NCI-H2029 (cell line): ENCODE results near the gene GSTA3.
"Not testable (repeated sequence)": the region's sequence is repeated elsewhere in the genome, so short reads cannot be mapped to it uniquely, and the experiment has no call there.

Experiments used
- DNase-seq: peaks from one replicate; lab custom pipeline; 2025; lab: John Stamatoyannopoulos, UW

The GSTA3 gene

DNA sequence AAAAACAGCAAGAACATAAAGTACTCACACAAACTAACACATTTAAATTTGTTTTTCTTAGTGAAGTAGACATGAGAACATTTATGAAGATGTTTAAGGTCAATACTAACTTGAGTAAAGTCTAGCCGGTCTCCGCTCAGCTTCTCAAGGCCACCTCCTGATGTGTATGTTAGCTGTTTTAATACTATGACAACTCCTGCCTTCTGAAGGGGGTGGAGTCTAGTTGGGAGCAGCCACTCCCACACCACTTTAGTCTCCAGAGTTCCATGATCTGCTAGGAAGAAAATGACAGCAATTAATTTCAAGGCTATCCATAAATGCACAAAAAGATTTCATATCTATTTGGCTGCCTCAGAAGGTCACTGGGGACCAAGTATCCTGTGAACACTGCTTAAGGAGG, at the start of gene GSTA3:
Gene GSTA3 (minus strand): TSS at position 168 of the 400 bp plus-strand sequence. CDS start 3,864 bp downstream, outside the sequence.
- DNase-seq: no peak

DNA sequence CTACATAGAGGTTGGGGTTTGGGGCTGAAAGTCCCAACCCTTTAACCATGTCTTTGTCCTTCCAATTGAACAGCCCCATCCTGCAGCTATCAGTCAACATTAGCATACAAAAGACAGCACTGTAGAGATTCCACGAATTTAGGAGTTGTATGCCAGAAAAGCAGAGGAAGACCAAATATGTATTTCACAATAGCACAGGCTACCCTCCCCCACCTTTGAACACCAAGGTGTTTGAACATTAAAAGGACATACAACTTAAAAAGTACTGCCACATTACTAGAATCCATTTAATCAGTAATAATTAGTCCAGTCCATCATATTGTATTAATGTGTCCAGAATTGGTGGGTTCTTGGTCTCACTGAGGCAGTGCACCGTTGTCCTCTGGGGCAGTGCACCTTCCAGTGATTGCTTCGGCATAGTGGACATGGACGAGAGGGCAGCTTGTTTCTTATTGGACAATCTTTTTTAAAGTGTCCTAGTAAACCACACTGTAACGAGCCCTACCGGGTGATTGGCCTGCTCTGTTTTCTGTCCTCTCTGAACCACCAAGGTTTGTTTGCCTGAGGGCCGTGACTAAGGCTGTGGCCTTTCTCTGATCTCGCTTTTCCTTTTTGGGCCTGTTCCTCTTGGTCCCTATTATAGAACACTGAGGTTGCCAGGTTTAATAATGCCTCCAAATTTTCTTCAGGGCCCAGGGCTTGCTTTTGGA, 49.2 kb upstream of the GSTA3 start:
- no peak for DNase-seq

DNA sequence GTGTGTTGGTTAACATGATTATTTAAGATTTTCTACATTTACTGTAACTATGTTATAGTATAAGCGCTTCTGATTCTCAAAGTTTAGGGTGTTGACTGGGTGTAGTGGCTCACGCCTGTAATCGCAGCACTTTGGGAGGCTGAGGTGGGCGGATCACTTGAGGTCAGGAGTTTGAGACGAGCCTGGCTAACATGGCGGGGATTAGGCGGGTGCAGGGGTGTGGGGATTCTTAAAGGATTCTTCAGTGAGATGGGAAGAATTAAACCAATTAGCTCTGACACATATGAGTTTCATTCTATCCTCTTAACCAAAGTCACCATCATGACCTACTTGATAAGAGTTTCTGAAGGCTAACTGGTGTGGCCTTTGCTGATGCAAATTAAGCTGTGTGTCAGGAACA, 46.4 kb upstream of the GSTA3 start:
- no peak for DNase-seq

GRCh38 chr6:52953911-52954839, 44.7 kb upstream of the GSTA3 start:
- DNase-seq: no peak

DNA sequence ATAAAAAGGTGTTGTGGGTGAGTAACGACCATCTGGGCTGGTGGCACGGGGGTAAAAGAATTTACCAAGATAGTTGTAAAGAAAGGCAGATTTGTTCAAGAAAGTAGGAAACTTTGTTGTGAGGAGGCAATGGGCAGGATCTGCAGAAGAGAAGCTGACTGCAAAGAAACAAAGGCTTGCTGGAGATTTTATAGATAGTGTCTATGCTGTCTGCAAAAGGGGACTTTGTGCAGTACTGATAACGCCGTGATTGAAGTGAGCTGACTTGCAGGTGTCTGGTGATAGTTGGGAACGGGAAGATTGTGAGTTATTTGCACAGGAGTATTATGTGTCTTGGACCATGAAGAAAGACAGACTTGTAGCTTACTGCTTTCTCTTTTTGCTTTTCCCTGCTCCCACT, 36.8 kb upstream of the GSTA3 start:
- DNase-seq: no peak

DNA sequence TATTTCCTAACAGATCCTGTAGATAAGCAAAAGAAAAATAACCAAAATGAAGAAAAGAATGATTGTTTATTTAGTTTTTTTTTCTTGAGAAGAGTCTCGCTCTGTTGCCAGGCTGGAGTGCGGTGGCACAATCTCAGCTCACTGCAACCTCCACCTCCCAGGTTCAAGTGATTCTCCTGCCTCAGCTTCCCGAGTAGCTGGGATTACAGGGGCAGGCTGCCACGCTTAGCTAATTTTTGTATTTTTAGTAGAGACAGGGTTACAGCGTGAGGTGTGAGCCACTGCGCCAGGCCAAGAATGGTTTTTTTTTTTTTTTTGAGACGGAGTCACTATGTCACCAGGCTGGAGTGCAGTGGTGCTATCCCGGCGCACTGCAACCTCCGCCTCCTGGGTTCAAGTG, 33.3 kb upstream of the GSTA3 start:
- not testable (repeated sequence) for DNase-seq

DNA sequence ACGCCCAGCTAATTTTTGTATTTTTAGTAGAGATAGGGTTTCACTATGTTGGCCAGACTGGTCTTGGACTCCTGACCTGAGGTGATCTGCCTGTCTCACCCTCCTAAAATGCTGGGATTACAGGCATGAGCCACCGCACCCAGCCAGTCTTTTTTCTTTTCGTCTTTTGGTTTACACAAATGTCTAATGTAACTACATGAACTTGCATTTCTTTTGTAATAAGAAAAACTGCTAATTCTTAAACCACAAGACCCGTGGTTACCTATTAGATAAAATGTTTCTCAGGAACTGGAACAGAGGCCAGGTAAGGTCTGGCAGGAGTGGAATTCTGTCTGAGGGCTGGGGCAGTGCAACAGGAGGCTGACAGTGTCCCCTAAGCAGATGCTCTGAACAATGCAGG, 32.7 kb upstream of the GSTA3 start:
- DNase-seq: no peak

- DNase-seq: no peak
These were observed 28.4 kb upstream of the GSTA3 start for GRCh38 chr6:52937908-52938307.

- DNase-seq: no peak
These were observed 24.3 kb upstream of the GSTA3 start for GRCh38 chr6:52933778-52934177.

DNA sequence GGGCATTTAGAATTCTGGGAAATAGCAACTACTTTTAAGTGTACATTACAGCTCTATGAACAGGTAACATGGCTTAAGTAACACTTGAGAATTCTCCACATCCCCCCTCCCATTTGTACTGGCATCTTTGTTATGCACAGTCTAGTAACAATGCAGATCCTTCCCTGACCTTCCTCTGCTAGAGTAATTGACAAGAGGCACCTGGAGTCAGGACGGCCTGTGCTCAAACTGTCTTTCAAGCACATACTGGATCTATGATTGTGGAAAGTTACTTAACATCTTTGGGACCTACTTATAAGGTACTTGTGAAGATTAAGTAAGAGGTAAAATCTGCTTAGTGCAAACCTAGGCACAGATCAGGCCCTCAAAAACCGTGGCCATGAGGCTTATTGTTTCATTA, 21.9 kb upstream of the GSTA3 start:
- no peak for DNase-seq

DNA sequence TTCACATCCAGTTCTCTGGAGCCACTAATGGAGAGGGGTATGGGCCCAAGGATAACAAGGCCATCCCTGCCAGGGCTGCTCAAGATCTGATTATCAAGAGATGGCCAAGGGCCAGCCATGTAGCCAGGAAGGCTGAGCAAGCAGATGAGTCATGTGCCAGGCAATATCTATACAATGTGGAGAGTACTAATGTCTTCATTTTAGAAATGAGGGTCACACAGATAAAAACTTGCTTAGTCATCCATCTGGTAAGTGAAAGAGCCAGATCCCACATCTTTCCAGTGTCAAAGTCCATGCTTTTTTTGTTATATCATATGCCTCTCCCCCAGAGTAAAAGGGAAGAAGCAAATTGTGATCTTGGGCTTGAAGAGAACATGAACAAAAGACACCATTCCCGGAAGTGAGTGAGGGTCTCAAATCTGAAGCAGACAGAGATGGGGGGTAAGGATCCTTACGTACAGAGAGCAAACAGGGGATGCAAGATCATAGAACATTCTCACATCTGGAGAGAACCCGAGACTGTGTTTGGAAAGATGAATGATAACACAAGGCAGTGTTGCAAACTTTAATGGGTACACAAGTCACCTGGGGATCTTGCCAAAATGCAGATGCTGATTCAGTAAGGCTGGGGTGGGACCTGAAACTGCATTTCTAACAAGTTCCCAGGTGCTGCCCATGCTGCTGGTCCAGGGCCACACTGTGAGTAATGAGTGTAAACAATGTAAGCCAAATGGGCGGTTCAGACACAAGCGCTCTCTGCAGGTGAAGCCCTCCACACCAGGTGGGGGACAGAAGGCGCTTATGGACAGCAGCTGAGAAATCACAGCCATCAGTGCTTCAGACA, 20.0 kb upstream of the GSTA3 start:
- peak; percentile 48 for DNase-seq

DNA sequence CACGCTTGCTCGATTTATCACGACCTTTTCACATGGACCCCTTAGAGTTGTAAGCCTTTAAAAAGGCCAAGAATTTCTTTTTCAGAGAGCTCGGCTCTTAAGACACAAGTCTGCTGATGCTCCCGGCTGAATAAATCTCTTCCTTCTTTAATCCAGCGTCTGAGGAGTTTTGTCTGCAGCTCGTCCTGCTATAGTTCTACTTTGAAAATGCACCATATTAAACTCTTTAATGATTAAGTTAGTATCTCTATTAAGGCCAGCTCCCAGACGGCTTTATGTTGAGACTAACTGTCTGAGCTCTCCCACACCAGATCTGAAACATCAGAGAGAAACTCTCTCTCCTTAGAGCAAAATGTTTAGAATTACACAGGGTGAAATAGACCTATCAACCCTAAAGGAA, 18.0 kb upstream of the GSTA3 start:
- no peak for DNase-seq

GRCh38 chr6:52925919-52926792, 16.7 kb upstream of the GSTA3 start:
- no peak for DNase-seq

- no peak for DNase-seq
These were observed 15.5 kb upstream of the GSTA3 start for GRCh38 chr6:52925042-52925441.

DNA sequence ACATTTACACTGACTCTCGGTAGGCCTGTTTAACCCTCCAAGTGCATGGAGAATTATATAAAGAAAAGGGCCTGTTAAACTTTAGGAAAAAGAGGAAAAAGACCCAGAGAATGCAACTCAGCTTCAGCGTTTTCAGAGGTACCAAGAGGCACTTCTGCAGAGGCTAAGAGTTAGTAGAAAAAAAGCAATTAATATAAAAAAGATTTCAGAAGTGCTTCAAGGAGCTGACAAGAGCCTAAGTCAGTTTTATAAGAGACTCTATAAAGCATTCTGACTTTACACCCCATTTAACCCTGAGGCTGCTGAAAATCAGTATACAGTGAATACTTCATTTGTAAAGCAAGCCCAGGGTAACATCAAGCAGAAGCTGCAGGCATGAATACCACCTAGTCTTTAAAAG, 14.2 kb upstream of the GSTA3 start:
- DNase-seq: not testable (repeated sequence)

DNA sequence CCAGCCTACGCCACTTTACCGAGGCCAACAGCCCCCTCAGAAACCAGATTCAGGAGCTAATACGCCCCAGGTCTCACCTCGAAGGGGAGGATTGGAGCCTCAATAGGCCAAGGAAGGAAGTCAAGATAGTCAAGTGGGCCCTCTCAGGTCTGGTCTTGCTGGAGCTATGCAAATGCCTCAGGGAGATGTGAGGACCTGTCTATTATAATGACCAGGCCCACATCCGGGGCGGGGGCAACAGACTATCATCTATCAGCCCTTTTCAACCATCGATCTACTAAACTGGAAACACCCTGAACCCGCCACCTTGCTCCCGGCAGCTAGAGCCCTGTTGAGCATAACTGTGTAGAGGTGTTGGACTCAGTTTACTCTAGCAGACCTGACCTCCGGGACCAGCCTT, 12.7 kb upstream of the GSTA3 start:
- no peak for DNase-seq

DNA sequence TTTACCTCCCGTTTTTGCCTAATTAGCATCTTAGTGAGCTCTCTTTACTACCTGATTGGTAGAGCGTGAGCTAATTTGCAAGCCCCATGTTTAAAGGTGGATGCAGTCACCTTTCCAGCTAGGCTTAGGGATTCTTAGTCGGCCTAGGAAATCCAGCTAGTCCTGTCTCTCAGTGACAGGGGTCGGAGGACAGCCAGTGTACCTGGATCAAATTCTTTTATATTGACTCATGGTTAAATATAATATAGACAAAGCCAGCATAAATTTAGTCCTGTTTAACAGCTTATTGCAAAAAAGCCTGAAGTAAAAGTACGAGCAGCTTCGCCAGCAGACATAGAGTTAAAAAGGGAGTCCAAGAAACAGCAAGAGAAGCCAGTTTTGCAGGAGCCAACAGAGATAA, 12.2 kb upstream of the GSTA3 start:
- DNase-seq: no peak

- DNase-seq: not testable (repeated sequence)
These were observed 10.0 kb upstream of the GSTA3 start for GRCh38 chr6:52919511-52919910.

GRCh38 chr6:52918771-52919170, 9.3 kb upstream of the GSTA3 start:
- not testable (repeated sequence) for DNase-seq

- DNase-seq: not testable (repeated sequence)
These were observed 8.7 kb upstream of the GSTA3 start for GRCh38 chr6:52918027-52918686.

- no peak for DNase-seq
These were observed 5.0 kb upstream of the GSTA3 start for GRCh38 chr6:52914516-52914915.
